GM23338 (cell line): ENCODE results near the gene HNMT. TPM values are rescaled to one million over a fixed set of nuclear protein-coding genes. Genes with fewer than 3 reads are reported as not detected.

ENCODE experiments used
- ATAC-seq: fragments of 200-7000 bp; cut with Tn5 transposase; 3 replicates; pipeline ENCODE4 v1.9.1; 2020
- DNase-seq: peaks from one replicate; pipeline ENCODE4 v3.0.0-alpha.2; 2015; ENCODE audit warnings: low spot score
- H2AFZ ChIP-seq: fragments of 200-600 bp; sonication (generic); 2 replicates; pipeline ENCODE4 v1.8.0; 2016; ENCODE audit warnings: antibody characterized with exemption, mild to moderate bottlenecking, moderate library complexity
- H3F3A ChIP-seq: fragments of 200-600 bp; sonication (generic); replicated peaks from 2 replicates; pipeline ENCODE4 v1.8.0; 2017; ENCODE audit warnings: antibody characterized with exemption, mixed run types, low read depth
- H3K27ac ChIP-seq: fragments of 200-600 bp; sonication (generic); 2 replicates; pipeline ENCODE4 v1.6.1; 2016; ENCODE audit warnings: low read depth
- H3K27me3 ChIP-seq: fragments of 200-600 bp; sonication (generic); 2 replicates; pipeline ENCODE4 v1.8.0; 2016; ENCODE audit warnings: mild to moderate bottlenecking, mixed run types, moderate library complexity; ENCODE audit not compliant: insufficient read depth
- H3K36me3 ChIP-seq: fragments of 200-600 bp; sonication (generic); 2 replicates; pipeline ENCODE4 v1.8.0; 2016; ENCODE audit warnings: mild to moderate bottlenecking; ENCODE audit not compliant: insufficient read depth
- H3K4me1 ChIP-seq: fragments of 200-600 bp; sonication (generic); 2 replicates; pipeline ENCODE4 v1.8.0; 2016; ENCODE audit warnings: mild to moderate bottlenecking, moderate library complexity; ENCODE audit not compliant: insufficient read depth
- H3K4me2 ChIP-seq: fragments of 200-600 bp; sonication (generic); 2 replicates; pipeline ENCODE4 v1.7.1; 2017; ENCODE audit warnings: mixed run types
- H3K4me3 ChIP-seq: fragments of 200-600 bp; sonication (generic); 2 replicates; pipeline ENCODE4 v1.6.1; 2016; ENCODE audit warnings: mixed run types
- H3K79me2 ChIP-seq: fragments of 200-600 bp; sonication (generic); replicated peaks from 2 replicates; pipeline ENCODE4 v1.8.0; 2017; ENCODE audit warnings: mild to moderate bottlenecking; ENCODE audit not compliant: insufficient read depth
- H3K9me2 ChIP-seq: fragments of 200-600 bp; sonication (generic); 2 replicates; pipeline ENCODE4 v1.8.0; 2017; ENCODE audit not compliant: insufficient read depth
- H4K20me1 ChIP-seq: fragments of 200-600 bp; sonication (generic); replicated peaks from 2 replicates; pipeline ENCODE4 v1.8.0; 2017; ENCODE audit warnings: mild to moderate bottlenecking; ENCODE audit not compliant: insufficient read depth
- H3K27ac Mint-ChIP-seq: 2 replicates; pipeline ENCODE4 v1.8.0; 2020; ENCODE audit warnings: inconsistent platforms, mild to moderate bottlenecking, moderate library complexity, mixed read lengths
- H3K27me3 Mint-ChIP-seq: 3 replicates; pipeline ENCODE4 v1.8.0; 2022; ENCODE audit warnings: low read depth, mild to moderate bottlenecking, moderate library complexity, mixed read lengths, inconsistent platforms; ENCODE audit not compliant: insufficient read depth, poor library complexity
- H3K36me3 Mint-ChIP-seq: 3 replicates; pipeline ENCODE4 v1.8.0; 2021; ENCODE audit warnings: low read depth, mild to moderate bottlenecking, inconsistent platforms, moderate library complexity, mixed read lengths
- H3K4me1 Mint-ChIP-seq: 3 replicates; pipeline ENCODE4 v1.8.0; 2020; ENCODE audit warnings: mild to moderate bottlenecking, inconsistent platforms, mixed read lengths
- H3K4me3 Mint-ChIP-seq: 3 replicates; pipeline ENCODE4 v1.8.0; 2021; ENCODE audit warnings: moderate library complexity, mild to moderate bottlenecking, inconsistent platforms, mixed read lengths
- H3K9me3 Mint-ChIP-seq: 3 replicates; pipeline ENCODE4 v1.8.0; 2020; ENCODE audit warnings: moderate library complexity, mild to moderate bottlenecking, inconsistent platforms, mixed read lengths
- JUNB ChIP-seq: IDR thresholded peaks from one replicate; pipeline ENCODE4 v1.6.1; 2016; ENCODE audit warnings: antibody characterized with exemption; ENCODE audit not compliant: unreplicated experiment
- NANOG ChIP-seq: IDR thresholded peaks from 2 replicates; pipeline ENCODE4 v1.6.1; 2016; ENCODE audit warnings: antibody characterized with exemption, borderline replicate concordance
- POLR2AphosphoS5 ChIP-seq: IDR thresholded peaks from 2 replicates; pipeline ENCODE4 v1.6.1; 2016; ENCODE audit warnings: antibody characterized with exemption, low read depth
- ZNF331 ChIP-seq: fragments of 250-450 bp; sonication (Bioruptor Pico); IDR thresholded peaks from 2 replicates; pipeline ENCODE4 v1.5.0; 2020; ENCODE audit warnings: low read depth, mild to moderate bottlenecking, moderate library complexity
- polyA plus RNA-seq: library from polyadenylated mRNA; unstranded; fragments of >200 nt; fragmentation: Nextera tagmentation; extraction: Ambion mirVana; gene quantifications from 2 replicates; pipeline ENCODE4 v1.2.1, GENCODE V29; 2016
- total RNA-seq: library from RNA; depleted of rRNA; stranded (reverse); fragments of >200 nt; shearing (Covaris generic); gene quantifications from 2 replicates; pipeline ENCODE4 v1.2.3, GENCODE V29; 2014
- TF ChIP-seq, protein P1 (sequence below): IDR thresholded peaks from 2 replicates; pipeline ENCODE4 v1.6.1; 2016; ENCODE audit warnings: antibody characterized with exemption
- TF ChIP-seq, protein P2 (sequence below): IDR thresholded peaks from one replicate; pipeline ENCODE4 v1.6.1; 2018; ENCODE audit warnings: antibody characterized with exemption; ENCODE audit not compliant: unreplicated experiment
- TF ChIP-seq, protein P3 (sequence below): fragments of 250-450 bp; sonication (Bioruptor Pico); IDR thresholded peaks from 2 replicates; pipeline ENCODE4 v1.5.0; 2020; ENCODE audit warnings: mild to moderate bottlenecking, moderate library complexity

The HNMT gene
- total and polyA plus RNA-seq, 2 experiments from 2014 or later, result 3.3 to 3.4 TPM

DNA sequence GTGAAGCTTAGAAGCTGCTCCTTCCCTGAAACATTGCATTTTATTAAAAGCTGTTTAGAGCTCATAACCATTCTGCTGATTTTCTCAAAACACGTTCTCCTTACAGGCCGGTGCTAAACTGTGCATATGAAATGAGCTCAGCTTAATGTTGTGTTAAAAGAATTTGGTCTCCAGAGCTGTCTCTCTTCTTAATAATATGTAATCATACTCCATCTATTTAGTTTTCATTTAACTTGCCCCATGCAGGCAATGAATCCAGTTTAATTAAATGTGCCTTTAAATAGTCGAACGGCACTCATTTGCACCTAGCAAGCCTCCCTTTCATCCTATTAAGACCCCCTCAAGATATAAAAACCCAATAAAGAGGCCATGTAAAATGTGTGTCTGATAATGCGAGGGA, 76.3 kb downstream of the HNMT start:
- no peak overlapping the region for H3K4me3 ChIP-seq
- TF ChIP-seq JUNB (no peak), NANOG (no peak)
- TF ChIP-seq, protein P1, sequence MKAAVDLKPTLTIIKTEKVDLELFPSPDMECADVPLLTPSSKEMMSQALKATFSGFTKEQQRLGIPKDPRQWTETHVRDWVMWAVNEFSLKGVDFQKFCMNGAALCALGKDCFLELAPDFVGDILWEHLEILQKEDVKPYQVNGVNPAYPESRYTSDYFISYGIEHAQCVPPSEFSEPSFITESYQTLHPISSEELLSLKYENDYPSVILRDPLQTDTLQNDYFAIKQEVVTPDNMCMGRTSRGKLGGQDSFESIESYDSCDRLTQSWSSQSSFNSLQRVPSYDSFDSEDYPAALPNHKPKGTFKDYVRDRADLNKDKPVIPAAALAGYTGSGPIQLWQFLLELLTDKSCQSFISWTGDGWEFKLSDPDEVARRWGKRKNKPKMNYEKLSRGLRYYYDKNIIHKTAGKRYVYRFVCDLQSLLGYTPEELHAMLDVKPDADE, result no peak
- TF ChIP-seq, protein P2, sequence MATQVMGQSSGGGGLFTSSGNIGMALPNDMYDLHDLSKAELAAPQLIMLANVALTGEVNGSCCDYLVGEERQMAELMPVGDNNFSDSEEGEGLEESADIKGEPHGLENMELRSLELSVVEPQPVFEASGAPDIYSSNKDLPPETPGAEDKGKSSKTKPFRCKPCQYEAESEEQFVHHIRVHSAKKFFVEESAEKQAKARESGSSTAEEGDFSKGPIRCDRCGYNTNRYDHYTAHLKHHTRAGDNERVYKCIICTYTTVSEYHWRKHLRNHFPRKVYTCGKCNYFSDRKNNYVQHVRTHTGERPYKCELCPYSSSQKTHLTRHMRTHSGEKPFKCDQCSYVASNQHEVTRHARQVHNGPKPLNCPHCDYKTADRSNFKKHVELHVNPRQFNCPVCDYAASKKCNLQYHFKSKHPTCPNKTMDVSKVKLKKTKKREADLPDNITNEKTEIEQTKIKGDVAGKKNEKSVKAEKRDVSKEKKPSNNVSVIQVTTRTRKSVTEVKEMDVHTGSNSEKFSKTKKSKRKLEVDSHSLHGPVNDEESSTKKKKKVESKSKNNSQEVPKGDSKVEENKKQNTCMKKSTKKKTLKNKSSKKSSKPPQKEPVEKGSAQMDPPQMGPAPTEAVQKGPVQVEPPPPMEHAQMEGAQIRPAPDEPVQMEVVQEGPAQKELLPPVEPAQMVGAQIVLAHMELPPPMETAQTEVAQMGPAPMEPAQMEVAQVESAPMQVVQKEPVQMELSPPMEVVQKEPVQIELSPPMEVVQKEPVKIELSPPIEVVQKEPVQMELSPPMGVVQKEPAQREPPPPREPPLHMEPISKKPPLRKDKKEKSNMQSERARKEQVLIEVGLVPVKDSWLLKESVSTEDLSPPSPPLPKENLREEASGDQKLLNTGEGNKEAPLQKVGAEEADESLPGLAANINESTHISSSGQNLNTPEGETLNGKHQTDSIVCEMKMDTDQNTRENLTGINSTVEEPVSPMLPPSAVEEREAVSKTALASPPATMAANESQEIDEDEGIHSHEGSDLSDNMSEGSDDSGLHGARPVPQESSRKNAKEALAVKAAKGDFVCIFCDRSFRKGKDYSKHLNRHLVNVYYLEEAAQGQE, result no peak
- Mint-ChIP-seq H3K27me3 (no peaks in the 10 kb centered on the region), H3K9me3 (peaks cover 4% of the 10 kb centered on the region; the same call in 1 of the 3 replicates), H3K4me3 (no peak overlapping the region), H3K4me1 (peaks cover 6% of the 10 kb centered on the region; the same call in 1 of the 3 replicates), H3K36me3 (no peaks in the 10 kb centered on the region), H3K27ac (no peak overlapping the region)
- no peak overlapping the region for H3K27ac ChIP-seq
- H3K4me1 ChIP-seq, result no peaks in the 10 kb centered on the region; the same call in 1 of the 2 replicates
- H3K79me2 ChIP-seq, result no peaks in the 10 kb centered on the region
- DNase-seq, result no peak
- no peaks in the 10 kb centered on the region for H3F3A ChIP-seq
- no peaks in the 10 kb centered on the region for H3K36me3 ChIP-seq
- no peak overlapping the region for H3K4me2 ChIP-seq
- H3K27me3 ChIP-seq, result no peaks in the 10 kb centered on the region
- ATAC-seq, result no peak
- no peaks in the 10 kb centered on the region for H4K20me1 ChIP-seq
- no peak overlapping the region for H2AFZ ChIP-seq
- peaks cover 15% of the 10 kb centered on the region; the same call in 1 of the 2 replicates for H3K9me2 ChIP-seq

DNA sequence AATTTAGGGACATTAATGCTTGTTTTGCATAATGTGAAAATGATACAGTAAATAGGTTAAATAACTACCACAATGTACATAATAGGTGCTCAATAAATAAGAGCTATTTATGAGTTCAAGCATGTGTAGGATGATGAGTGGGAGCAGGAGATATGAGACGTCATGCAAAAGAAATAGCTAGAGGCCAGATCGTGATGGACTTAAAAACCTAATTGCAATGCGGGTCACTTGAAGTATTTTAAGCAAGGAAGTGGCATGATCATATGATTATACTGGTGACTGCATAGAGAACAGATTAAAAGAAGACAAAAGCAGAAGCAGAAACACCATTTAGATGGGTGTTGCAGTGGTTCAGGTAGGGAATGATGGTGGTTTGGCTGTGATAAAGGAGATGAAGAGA, 78.0 kb downstream of the HNMT start:
- Histone ChIP-seq H3K4me2 (no peak overlapping the region), H3K36me3 (no peaks in the 10 kb centered on the region), H3F3A (no peaks in the 10 kb centered on the region), H3K27ac (no peak overlapping the region), H3K27me3 (no peaks in the 10 kb centered on the region), H2AFZ (no peak overlapping the region), H3K4me1 (no peaks in the 10 kb centered on the region; the same call in 1 of the 2 replicates), H3K79me2 (no peaks in the 10 kb centered on the region), H3K4me3 (no peak overlapping the region), H4K20me1 (no peaks in the 10 kb centered on the region), H3K9me2 (peaks cover 15% of the 10 kb centered on the region; the same call in 1 of the 2 replicates)
- Mint-ChIP-seq H3K27ac (no peak overlapping the region), H3K4me1 (peaks cover 6% of the 10 kb centered on the region; the same call in 1 of the 3 replicates), H3K9me3 (peaks cover 4% of the 10 kb centered on the region; the same call in 1 of the 3 replicates), H3K36me3 (no peaks in the 10 kb centered on the region), H3K27me3 (no peaks in the 10 kb centered on the region), H3K4me3 (no peak overlapping the region)
- DNase-seq (no peak), ATAC-seq (no peak)
- TF ChIP-seq, protein P2, result no peak
- TF ChIP-seq, protein P3, sequence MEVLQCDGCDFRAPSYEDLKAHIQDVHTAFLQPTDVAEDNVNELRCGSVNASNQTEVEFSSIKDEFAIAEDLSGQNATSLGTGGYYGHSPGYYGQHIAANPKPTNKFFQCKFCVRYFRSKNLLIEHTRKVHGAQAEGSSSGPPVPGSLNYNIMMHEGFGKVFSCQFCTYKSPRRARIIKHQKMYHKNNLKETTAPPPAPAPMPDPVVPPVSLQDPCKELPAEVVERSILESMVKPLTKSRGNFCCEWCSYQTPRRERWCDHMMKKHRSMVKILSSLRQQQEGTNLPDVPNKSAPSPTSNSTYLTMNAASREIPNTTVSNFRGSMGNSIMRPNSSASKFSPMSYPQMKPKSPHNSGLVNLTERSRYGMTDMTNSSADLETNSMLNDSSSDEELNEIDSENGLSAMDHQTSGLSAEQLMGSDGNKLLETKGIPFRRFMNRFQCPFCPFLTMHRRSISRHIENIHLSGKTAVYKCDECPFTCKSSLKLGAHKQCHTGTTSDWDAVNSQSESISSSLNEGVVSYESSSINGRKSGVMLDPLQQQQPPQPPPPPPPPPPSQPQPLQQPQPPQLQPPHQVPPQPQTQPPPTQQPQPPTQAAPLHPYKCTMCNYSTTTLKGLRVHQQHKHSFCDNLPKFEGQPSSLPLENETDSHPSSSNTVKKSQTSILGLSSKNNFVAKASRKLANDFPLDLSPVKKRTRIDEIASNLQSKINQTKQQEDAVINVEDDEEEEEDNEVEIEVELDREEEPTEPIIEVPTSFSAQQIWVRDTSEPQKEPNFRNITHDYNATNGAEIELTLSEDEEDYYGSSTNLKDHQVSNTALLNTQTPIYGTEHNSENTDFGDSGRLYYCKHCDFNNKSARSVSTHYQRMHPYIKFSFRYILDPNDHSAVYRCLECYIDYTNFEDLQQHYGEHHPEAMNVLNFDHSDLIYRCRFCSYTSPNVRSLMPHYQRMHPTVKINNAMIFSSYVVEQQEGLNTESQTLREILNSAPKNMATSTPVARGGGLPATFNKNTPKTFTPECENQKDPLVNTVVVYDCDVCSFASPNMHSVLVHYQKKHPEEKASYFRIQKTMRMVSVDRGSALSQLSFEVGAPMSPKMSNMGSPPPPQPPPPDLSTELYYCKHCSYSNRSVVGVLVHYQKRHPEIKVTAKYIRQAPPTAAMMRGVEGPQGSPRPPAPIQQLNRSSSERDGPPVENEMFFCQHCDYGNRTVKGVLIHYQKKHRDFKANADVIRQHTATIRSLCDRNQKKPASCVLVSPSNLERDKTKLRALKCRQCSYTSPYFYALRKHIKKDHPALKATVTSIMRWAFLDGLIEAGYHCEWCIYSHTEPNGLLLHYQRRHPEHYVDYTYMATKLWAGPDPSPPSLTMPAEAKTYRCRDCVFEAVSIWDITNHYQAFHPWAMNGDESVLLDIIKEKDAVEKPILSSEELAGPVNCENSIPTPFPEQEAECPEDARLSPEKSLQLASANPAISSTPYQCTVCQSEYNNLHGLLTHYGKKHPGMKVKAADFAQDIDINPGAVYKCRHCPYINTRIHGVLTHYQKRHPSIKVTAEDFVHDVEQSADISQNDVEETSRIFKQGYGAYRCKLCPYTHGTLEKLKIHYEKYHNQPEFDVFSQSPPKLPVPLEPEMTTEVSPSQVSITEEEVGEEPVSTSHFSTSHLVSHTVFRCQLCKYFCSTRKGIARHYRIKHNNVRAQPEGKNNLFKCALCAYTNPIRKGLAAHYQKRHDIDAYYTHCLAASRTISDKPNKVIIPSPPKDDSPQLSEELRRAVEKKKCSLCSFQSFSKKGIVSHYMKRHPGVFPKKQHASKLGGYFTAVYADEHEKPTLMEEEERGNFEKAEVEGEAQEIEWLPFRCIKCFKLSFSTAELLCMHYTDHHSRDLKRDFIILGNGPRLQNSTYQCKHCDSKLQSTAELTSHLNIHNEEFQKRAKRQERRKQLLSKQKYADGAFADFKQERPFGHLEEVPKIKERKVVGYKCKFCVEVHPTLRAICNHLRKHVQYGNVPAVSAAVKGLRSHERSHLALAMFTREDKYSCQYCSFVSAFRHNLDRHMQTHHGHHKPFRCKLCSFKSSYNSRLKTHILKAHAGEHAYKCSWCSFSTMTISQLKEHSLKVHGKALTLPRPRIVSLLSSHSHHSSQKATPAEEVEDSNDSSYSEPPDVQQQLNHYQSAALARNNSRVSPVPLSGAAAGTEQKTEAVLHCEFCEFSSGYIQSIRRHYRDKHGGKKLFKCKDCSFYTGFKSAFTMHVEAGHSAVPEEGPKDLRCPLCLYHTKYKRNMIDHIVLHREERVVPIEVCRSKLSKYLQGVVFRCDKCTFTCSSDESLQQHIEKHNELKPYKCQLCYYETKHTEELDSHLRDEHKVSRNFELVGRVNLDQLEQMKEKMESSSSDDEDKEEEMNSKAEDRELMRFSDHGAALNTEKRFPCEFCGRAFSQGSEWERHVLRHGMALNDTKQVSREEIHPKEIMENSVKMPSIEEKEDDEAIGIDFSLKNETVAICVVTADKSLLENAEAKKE, result no peak
- TF ChIP-seq ZNF331 (CRISPR knock-in tag) (no peak), POLR2AphosphoS5 (no peak)
